GM19351 (cell line): ENCODE data around the gene MUSK.

ENCODE experiments used
- ATAC-seq: cut with Tn5 transposase; IDR thresholded peaks from one replicate; pipeline ENCODE4 v1.9.1; 2021; ENCODE audit warnings: mild to moderate bottlenecking, moderate library complexity; ENCODE audit not compliant: unreplicated experiment

The MUSK gene

GRCh38 chr9:110668570-110669167, at the start of gene MUSK:
Gene MUSK, plus strand, starts transcription at chr9:110668791. Its CDS starts 114 bp downstream, at chr9:110668905.
- no peak for ATAC-seq

GRCh38 chr9:110619831-110620230, 48.8 kb upstream of the MUSK start:
- no peak for ATAC-seq

- no peak for ATAC-seq
Observed at GRCh38 chr9:110620726-110621125, 47.9 kb upstream of the MUSK start.

GRCh38 chr9:110622368-110622767, 46.2 kb upstream of the MUSK start:
- ATAC-seq = no peak

GRCh38 chr9:110623462-110624025, 45.0 kb upstream of the MUSK start:
- no peak for ATAC-seq

GRCh38 chr9:110626101-110626829, 42.3 kb upstream of the MUSK start:
- ATAC-seq = peak; percentile 98

GRCh38 chr9:110635589-110635988, 33.0 kb upstream of the MUSK start:
- no peak for ATAC-seq

- no peak for ATAC-seq
Observed at GRCh38 chr9:110638381-110638954, 30.1 kb upstream of the MUSK start.

- ATAC-seq = no peak
Observed at GRCh38 chr9:110640736-110641135, 27.9 kb upstream of the MUSK start.

- no peak for ATAC-seq
Observed at GRCh38 chr9:110641293-110641692, 27.3 kb upstream of the MUSK start.

- ATAC-seq = no peak
Observed at GRCh38 chr9:110648696-110649095, 19.9 kb upstream of the MUSK start.

- no peak for ATAC-seq
Observed at GRCh38 chr9:110650261-110650660, 18.3 kb upstream of the MUSK start.

GRCh38 chr9:110650991-110651411, 17.6 kb upstream of the MUSK start:
- ATAC-seq = no peak

GRCh38 chr9:110655754-110656641, 12.6 kb upstream of the MUSK start:
- ATAC-seq = no peak

GRCh38 chr9:110659891-110660541, 8.6 kb upstream of the MUSK start:
- ATAC-seq = no peak

- no peak for ATAC-seq
Observed at GRCh38 chr9:110669433-110669832, 842 bp downstream of the MUSK start.

- ATAC-seq = no peak
Observed at GRCh38 chr9:110671849-110672248, 3.3 kb downstream of the MUSK start.

- no peak for ATAC-seq
Observed at GRCh38 chr9:110672873-110673510, 4.4 kb downstream of the MUSK start.

- no peak for ATAC-seq
Observed at GRCh38 chr9:110687497-110687896, 18.9 kb downstream of the MUSK start.

- ATAC-seq = no peak
Observed at GRCh38 chr9:110688329-110688728, 19.7 kb downstream of the MUSK start.
